CD4-positive, alpha-beta T cell treated with Interleukin-17A for 4 hours (primary cell): ENCODE measurements around the gene APBB1.

Experiments
- DNase-seq: peaks from one replicate; pipeline ENCODE4 v3.0.0-alpha.2; 2020; ENCODE audit warnings: mixed read lengths

APBB1 gene

GRCh38 chr11:6419009-6419631 is at the start of gene APBB1:
TSS of gene APBB1 (minus strand) at chr11:6419094. CDS start at chr11:6411347, 7,747 bp downstream.
- DNase-seq: peak; percentile 85

- DNase-seq: no peak
Measured at GRCh38 chr11:6459099-6459450, 40.2 kb upstream of the APBB1 start.

- DNase-seq: no peak
Measured at GRCh38 chr11:6458352-6459098, 39.6 kb upstream of the APBB1 start.

GRCh38 chr11:6457581-6458320 is 38.9 kb upstream of the APBB1 start:
- no peak for DNase-seq

GRCh38 chr11:6456361-6457073 is 37.6 kb upstream of the APBB1 start:
- no peak for DNase-seq

- no peak for DNase-seq
Measured at GRCh38 chr11:6455070-6455469, 36.2 kb upstream of the APBB1 start.

- no peak for DNase-seq
Measured at GRCh38 chr11:6453152-6453551, 34.3 kb upstream of the APBB1 start.

GRCh38 chr11:6452219-6452618 is 33.3 kb upstream of the APBB1 start:
- no peak for DNase-seq

- no peak for DNase-seq
Measured at GRCh38 chr11:6448574-6448973, 29.7 kb upstream of the APBB1 start.

- peak; percentile 76 for DNase-seq
Measured at GRCh38 chr11:6443269-6444003, 24.5 kb upstream of the APBB1 start.

GRCh38 chr11:6442441-6442840 is 23.5 kb upstream of the APBB1 start:
- no peak for DNase-seq

- DNase-seq: no peak
Measured at GRCh38 chr11:6440906-6441358, 22.0 kb upstream of the APBB1 start, which contains the start of gene HPX. TSS of gene HPX (minus strand) at chr11:6440987. CDS start at chr11:6440963, 24 bp downstream.

- DNase-seq: peak; percentile 67
Measured at GRCh38 chr11:6438979-6439571, 20.2 kb upstream of the APBB1 start.

- peak; percentile 12 for DNase-seq
Measured at GRCh38 chr11:6437993-6438392, 19.1 kb upstream of the APBB1 start.

GRCh38 chr11:6437423-6437822 is 18.5 kb upstream of the APBB1 start:
- no peak for DNase-seq

- no peak for DNase-seq
Measured at GRCh38 chr11:6433998-6434660, 15.2 kb upstream of the APBB1 start.

- no peak for DNase-seq
Measured at GRCh38 chr11:6431861-6432260, 13.0 kb upstream of the APBB1 start.

GRCh38 chr11:6427516-6427915 is 8.6 kb upstream of the APBB1 start:
- no peak for DNase-seq

- no peak for DNase-seq
Measured at GRCh38 chr11:6420677-6421076, 1.8 kb upstream of the APBB1 start.

- DNase-seq: peak; percentile 42
Measured at GRCh38 chr11:6418557-6419008, 311 bp downstream of the APBB1 start.

- DNase-seq: no peak
Measured at GRCh38 chr11:6417907-6418556, 862 bp downstream of the APBB1 start.
